AG08395 (cell line): ENCODE data around the gene ALDH1A1.
"Not testable (repeated sequence)": the region's sequence is repeated elsewhere in the genome, so short reads cannot be mapped to it uniquely, and the experiment has no call there.

Experiments
- DNase-seq: peaks from one replicate; pipeline ENCODE4 v3.0.0; 2012; ENCODE audit warnings: mixed read lengths, low spot score

Gene ALDH1A1

DNA sequence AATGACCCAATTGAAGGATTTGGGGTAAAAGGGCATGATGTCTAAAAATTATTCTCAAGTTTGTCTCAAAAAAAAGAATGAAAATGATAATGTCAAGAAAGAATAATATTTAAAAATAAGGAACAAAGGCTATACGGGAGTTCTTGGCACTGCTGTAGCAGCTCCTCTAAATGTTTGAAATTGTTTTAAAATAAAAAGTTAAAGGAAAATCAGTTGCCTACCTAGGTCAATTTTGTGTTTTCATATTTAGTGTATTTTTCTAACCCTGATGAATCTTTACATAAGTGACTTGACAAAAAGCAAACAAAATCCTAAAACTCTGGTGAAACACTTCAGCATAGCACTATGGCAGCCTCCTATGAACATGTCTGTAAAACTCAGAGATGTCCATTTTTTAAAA, 56.4 kb downstream of the ALDH1A1 start:
- DNase-seq = no peak

DNA sequence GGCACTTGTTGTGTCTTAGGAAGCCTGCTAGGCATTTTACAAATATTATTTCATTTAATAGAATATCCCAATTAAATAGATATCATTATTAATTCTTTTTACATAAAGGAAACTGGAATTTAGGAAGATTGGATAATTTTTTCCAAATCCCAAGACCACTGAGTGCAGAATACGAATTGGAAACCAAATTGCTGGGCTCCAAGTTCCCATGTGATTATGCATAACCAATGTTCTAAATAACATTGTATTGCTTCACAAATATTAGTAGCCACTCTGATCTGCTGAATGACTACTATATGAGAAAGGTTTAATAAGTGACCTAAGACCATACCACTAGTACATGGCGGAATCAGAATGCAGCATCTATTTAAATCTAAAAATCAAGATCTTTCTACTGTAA, 57.7 kb downstream of the ALDH1A1 start:
- no peak for DNase-seq

DNA sequence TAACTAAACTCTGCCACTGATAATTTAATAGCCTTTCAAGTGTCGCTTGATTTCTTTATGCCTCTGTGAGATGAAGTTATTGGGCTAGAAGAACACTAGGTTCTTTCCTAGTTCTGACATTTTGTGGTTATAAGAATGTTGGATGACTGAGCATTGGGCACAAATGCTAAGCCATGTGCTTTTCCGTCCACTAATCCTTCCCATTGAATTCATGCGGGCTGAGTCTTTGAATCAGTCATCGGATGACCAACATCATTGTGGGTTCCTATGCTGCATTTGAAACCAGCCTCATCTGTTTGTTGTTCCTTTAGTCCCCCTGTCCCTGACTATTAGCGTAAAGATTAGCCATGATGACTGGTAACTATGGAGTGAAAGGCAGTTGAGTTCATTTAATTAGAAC, 58.5 kb downstream of the ALDH1A1 start:
- DNase-seq = peak; percentile 80

DNA sequence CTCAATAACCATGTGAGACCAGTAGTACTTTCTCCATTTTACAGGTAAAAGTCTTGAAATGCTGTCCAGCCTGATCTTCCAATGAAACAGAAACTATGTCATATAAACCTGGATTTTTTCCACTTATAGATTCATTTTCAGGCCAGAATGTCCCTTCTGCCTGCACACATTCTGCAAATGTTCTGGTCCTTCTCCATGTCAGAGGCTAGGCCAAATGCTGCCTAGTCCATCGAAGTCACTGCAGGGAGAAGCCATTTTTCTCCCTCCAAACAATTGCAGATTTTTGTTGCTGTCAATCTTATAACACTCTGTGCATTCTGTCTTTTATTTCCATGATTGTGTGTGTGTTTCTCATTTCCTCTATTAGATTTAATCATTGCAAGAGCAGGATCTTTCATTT, 59.4 kb downstream of the ALDH1A1 start:
- no peak for DNase-seq

DNA sequence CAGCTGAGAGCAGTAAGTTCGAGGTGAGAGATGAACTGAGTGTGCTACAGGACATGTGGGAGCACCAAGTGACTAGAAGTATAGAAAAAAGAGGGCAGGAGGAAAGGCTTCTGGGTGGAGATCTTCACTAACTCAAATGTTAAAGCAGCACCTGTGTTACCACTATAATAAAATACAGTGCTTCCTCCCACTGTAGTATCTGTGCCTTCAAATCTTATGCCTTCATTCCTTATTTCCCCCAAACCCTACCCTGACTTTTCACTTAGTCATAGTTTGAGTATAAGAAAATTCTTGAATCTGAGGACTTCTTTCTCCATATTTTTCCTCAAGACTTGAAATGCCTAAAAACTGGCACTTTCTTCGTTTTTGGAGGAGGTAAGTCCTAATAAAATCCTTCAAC, 61.8 kb downstream of the ALDH1A1 start:
- DNase-seq = no peak

DNA sequence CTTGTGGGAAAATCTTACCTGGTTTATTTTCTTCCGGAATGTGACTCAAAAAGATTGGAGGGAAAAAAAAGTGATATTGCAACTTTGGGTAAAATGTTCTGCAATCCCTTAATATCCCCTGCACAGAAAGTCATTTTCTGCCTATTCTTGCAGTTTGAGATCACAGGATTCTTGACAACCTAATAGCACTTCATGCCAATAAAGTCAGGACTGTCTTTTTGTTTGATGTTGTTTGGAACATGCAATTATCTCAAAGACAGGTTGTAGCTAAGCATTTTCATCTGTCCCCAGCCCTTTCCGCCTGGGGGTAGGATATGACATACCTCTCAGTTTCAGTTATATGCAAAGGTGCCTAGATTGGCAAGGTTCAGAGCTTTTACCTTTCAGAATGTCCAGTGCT, 63.9 kb downstream of the ALDH1A1 start:
- no peak for DNase-seq

DNA sequence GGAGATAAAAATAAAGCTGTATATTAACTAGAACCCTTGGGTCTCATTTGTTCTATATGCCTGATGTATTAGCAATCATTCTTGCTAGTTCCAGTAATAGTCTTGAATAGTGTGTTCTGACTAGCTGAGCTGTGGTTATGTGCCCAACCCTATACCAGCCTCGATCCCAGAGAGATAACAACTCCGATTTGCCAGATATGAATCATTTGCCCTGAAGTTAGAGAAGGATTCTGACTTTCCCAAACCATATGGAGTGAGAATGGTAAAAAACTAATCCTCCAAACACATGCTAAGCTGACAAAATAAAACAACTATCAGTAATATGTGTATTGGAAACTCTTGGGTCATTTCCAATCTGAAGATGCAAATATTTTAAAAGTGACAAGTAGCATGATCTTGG, 64.8 kb downstream of the ALDH1A1 start:
- no peak for DNase-seq

DNA sequence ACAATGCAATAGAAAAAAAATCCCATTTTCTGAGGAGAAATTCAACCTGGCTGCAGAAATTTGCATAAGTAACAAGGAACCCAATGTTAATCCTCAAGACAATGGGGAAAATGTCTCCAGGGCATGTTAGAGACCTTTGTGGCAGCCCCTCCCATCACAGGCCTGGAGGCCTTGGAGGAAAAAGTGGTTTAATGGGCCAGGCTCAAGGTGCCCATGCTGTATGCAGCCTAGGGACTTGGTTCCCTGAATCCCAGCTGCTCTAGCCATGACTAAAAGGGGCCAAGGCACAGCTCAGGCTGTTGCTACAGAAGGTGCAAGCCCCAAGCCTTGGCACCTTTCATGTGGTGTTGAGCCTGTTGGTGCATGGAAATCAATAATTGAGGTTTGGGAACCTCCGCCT, 66.5 kb downstream of the ALDH1A1 start:
- no peak for DNase-seq

DNA sequence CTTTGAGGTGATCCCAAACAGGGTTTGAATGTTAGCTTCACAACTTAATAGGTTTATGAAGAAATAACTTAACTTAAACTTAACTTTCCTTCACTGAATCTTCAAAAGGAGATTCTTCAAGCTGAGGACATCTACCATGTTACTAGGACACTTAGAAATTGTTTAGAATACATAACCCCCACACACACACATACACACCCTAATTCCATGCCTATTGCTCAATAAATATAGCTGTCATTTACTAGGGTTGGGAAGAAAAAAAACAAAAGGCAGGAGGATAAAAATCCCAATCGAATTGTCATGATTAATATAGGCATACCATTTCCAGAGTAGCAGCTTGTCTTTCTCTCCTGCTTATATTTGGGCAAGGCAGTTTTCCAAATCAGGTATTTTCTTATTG, 68.3 kb downstream of the ALDH1A1 start:
- no peak for DNase-seq

DNA sequence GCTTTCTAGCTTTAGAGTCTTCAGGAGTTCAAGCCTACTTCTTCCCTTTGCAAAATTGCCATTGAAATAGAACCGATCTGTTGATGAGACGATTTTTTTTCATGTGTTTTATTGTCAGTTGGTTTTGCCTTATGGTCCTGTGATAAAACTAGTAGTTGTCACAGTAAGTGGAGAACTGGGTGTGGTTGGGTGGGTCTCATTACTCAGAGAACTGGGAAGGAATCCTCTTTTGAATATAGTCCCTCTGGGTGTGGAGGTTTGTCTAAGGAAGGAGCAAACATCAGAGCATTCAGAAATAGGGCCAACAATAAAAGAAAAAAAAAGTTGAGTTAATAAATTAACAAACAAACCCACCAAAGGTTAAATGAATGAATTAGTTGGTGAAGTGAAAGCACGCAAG, 69.0 kb downstream of the ALDH1A1 start:
- DNase-seq = no peak

DNA sequence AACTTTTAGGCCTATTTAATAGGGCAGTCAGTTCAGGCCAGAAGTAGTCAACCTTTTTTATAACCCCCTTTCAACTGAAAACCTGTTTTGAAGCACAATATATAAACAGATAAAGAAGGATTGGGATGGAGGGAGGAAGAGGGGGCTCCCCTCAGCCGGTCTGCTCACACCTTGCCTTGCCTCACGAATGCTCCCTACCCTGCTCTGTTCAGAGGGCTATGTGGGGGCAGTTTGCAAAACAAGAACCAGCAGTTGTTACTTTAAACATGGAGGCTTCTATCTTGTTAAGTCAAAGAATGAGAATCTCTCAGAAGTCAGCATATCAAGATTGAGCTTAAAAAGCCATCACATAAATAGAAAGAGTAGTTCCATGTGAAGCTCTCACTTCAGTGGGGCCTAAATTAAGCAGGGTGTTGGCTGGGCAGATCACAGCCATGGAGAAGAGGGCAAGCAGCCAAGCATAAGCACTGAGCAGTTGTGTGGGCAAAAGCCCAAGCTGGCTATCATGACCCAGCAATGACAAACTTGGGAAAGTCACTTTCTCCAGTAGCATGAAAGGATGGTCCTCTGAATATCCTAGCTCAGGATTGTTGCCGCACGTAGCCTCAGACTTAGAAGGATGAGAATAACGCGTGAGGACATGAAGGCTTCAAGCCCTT, 70.6 kb downstream of the ALDH1A1 start:
- DNase-seq = peak; percentile 35

DNA sequence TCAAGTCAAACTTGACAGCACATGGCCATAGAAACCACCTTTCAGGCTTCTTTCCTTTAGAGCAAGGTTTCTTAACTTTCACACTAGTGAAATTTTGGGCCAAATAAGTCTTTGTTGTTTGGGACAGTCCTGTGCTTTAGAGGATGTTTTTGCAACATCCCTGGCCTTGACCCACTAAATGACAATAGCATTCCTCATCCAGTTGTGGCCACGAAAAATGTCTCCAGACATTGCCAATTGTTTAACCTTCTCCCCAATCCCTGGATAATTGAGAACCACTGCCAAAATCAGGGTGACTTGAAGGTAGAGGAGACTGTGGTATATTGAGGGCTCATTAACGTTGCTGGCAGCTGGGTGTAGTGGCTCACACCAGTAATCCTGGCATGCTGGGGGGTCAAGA, 72.0 kb downstream of the ALDH1A1 start:
- peak; percentile 42 for DNase-seq

DNA sequence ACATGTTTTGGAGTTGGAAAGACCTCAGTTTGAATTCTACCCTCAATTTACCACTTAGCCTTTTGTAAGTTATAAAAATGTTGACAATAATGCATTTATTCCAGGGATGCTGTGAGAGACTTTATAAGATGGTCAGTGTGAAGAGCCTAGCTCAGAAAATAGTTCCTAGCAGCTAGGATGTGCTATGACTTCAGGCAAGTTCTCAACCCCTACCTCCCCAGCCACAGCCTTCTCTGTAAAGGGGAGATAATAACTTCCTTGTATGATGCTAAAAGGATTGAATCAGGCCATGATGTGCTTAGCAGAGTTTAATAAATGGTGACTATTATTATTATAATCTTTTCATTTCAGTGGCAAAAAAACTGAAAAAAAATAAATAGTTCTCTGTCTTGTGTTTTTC, 77.6 kb downstream of the ALDH1A1 start:
- DNase-seq = no peak

DNA sequence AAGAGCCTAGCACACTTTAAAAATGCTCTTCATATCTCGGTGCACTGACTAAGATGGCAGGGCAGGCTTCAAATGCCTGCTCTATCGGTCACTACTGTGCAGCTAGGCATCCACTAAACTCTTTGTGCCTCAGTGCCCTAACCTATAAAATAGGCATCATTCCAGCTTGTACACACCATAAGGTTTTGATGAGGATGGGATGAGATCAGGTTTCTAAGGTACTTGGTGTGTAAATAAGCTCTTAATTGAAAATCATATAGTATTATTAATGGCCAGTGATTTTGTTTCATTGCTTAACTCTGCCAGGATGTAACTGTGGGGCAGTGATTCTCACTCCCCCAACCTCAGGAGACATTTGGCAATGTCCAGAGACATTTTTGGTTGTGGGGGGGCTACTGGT, 78.5 kb downstream of the ALDH1A1 start:
- no peak for DNase-seq

DNA sequence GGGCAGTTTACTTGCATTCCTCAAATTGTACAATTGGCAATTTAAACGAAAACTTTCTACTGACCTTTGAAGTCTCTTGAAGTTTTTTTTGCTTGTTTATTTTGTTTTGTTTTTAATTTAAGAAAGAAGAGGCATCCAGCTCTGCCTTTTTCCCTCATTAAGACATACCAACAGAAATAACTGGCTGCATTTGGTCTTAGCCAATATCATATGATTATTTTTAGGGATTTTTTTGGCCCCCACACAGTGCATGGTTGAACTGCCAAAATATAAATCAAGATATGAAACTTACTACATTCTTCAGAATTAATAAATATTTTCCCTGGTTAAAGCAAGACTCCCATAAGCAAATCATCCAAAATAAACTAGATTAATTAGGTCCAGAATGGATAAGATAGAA, 79.4 kb downstream of the ALDH1A1 start:
- no peak for DNase-seq

DNA sequence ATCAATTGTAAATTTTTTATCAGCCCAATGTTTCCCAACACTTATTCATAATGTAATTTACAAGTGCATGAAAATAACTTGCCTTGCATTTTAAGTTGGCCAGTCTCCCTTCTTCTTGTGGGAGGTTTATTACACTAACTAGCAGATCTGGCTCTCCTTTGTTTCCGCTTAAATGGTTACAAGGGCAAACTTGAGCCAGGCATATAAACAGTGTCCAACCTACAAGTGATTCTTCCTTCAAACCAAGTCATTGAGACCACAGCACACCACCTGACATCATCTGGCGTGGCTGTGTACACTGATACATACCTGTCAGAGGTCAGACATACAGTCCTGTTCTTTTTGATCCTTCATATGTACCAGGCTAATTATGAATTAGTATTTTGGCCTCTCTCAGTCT, 80.1 kb downstream of the ALDH1A1 start:
- DNase-seq = no peak

DNA sequence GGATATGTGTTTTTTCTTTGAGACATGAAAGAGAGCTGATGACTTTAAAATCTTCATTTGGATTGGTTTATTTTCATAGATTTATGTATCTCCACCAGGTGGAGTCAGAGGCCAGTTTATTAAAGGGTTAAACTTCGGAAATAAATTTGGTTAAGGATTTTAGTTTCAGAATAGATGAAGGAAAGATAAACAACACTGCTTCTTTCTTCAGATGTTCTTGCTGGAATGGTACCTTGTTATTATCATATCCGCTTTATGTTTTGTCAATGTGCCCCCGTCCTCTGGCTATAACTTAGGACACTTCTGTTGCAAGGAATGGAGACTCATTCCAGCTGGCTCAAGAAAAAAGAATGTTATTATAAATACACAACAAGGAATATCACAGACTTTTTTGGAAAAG, 81.2 kb downstream of the ALDH1A1 start:
- DNase-seq = peak; percentile 41

DNA sequence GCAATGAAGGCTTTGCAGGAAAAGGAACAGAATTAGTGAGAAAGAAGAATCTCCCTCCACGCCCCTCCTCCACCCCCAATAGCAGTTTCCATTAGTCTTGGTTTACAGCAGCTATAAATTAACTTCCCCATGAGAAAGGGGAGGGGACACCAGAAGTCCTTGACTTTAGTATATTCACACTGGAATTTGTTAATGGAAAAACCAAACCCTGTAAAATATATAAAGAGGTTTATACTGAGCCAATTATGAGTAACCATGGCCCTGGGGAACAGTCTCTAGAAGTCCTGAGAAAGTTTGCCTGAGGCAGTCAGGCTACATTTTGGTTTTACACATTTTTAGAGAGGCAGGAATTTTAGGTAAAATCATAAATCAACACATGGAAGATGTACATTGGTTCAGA, 88.5 kb downstream of the ALDH1A1 start:
- no peak for DNase-seq

DNA sequence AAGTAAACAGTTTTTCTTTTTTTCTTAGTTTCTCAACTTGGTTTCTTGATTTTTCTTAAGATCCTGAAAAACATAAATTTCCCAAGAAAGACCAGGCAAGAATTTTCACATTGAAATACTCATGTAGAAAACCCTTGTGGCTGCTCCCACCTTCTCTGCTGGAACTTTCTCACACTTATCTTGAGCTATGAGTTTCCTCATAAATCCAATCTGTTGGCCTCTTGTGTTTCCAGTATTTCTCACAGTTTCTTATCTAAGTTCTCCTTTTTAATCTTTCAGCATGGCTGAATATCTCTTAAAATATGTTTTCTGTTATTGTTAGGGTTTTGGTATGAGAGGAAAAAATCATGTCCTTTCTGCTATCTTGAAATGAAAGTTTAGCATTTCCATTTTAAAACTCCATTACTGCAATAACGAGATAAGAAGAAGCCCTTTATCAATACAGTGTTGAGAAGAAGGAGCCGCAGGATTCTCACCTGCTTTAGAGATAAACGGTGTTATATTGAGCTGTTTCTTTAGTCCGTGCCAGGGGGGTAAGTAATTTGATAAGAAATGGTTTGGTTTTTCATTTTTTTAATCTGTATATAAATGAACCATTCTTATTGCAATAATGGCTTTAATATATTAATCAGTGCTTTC, 89.3 kb downstream of the ALDH1A1 start:
- DNase-seq = no peak

DNA sequence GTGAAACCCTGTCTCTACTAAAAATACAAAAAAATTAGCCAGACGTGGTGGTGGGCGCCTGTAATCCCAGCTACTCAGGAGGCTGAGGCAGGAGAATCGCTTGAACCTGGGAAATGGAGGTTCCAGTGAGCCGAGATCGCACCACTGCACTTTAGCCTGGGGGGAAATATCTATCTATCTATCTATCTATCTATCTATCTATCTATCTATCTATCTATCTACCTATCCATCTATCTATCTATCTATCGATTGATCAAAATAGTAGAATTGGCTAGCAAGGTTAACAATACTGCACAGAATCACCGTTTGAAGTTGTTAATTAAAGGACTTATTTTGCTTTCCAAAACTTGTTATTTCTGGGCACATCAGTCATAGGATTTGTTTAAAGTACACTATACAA, 90.1 kb downstream of the ALDH1A1 start:
- not testable (repeated sequence) for DNase-seq

DNA sequence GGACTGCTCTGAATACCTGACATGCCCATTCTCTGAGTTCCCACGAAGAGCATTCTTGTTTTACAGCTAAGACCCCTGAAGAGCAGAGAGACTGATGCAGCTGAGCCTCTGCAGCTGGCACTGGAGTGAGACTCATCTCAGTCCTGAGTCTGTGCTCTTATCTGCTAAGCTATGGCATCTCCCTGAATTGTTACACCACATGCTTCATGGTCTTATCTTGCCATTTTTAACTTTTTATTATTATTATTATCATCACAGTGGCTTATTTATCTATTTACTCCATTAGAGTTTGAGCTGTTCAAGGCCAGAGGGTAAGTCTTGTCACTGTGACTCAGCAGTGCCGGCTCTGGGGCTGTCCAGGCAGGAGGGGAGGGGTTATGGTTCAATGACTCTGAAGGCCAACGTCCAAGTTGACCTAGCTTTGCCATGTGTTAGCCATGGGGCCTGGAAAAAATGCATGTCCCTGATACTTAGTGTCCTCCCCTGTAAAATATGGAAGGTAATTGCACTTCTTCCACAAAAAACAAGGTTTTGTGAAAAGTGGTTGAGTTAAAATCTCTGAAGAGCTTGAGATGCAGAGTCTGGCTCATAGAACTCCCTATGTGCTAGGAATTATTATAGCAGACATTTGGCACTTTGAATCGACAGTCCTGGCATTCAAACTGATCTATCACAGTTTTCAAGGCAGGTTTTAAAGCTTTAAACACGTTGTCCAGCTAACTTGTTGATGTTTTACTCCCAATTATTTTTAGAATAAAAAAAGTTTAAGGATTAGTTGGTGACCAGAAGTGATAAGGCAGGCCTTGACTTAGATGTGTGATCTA, 94.6 kb downstream of the ALDH1A1 start:
- DNase-seq = peak; percentile 45

DNA sequence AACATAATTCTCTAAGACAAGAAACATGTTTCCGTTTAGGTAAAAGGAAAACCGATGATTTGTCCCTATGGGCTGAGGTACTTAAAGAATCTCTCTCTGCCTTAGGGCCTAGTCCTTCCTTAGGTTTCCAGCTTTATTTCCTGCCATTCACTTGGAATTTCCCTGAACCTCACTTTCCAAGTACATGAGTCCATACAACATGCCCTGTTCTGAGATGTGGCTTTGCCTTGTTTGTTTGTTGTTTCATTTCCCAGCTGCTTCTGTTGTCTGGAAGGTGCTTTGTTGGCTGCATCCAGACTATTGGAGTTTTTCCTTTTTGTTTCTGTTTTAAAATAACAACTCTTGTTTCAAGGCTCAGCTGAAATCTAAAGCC, 95.2 kb downstream of the ALDH1A1 start:
- no peak for DNase-seq

DNA sequence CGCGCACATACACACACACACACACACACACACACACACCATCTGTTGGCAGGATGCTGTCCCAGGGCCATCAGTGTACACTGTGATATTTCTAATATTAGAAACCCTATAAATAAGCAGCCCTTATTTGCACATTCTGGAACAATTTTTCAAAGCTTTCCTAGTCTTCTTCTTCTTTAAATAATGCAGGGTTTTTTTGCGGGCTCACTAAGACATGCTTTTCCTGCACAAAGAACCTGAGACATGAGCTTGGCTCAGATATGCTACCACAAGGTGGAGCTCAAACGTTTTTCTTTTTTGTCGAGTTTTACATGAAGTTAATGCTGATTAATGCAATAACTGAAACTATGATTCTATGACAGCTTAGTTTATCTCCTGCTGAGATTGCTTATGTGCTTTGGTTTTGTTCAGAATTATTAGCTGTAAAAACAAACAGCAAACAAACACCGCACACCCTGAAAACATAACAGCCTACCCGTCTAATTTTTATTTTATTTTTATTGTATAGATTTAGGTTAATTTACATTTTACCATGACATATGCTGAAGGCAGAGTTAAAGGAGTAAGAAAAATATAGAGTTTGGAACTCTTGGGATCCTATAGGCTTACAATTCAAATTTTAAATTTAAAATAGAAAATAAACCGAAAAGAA, 95.8 kb downstream of the ALDH1A1 start:
- DNase-seq = peak; percentile 69
